ENCODE measurements around the gene MAP4K2. TPM values are rescaled to one million over a fixed set of nuclear protein-coding genes. Genes with fewer than 3 reads are reported as not detected.

MAP4K2 gene
- total and polyA plus RNA-seq, 9 of the 15 experiments (the other 6 are each of a cell fraction or from before 2014, with no cell fraction given) = 0.13 to 14.5 (median 7.3) TPM

DNA sequence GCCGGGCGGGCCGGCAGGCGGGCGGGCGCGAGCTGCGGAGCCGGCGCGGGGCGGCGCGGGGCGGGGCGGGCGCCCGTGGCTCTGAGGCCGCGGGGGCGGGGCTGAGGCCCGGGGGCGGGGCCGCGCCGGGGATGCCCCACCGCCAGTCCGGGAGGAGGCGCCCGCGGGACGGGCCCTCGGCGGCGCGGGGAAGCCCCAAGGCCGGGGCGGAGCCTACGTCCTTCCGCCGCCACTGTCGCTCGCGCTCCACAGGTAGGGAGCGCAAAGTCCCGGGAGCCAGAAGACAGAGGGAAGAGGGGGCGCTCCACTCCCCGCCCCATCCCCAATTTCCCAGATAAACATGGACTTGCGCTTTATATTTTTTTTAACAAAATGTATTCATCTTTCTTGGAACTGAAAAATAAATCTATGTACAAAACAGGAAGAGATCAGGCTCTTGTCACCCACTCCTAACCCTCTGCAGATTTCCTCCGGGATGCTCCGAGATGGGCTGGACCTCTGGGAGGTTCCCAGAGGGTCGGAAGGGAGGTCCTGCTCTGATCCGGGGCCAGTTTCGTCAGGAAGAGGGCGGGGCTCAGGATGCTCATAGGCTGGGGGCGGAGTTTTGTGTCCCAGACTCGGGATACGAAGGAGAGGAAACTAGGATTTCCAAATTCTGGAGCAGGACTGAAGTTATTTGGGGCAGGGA lies at the start of gene MAP4K2 (continued):
- TF ChIP-seq SP2 (IDR thresholded peaks at IDR 0.05; ENCODE audit: extremely low read depth, low read depth, low read length, poor library complexity, severe bottlenecking) = peak; percentile 11
- peak; percentile 34; the same call in 1 of the 2 replicates for TF ChIP-seq SIN3B (IDR thresholded peaks at IDR 0.05; ENCODE audit: low read depth)
- TF ChIP-seq MAFK (IDR thresholded peaks at IDR 0.05; ENCODE audit: low read length) = no peak
- no peak for TF ChIP-seq SREBF1 (IDR thresholded peaks at IDR 0.05; ENCODE audit: borderline replicate concordance, low read depth, low read length)
- TF ChIP-seq NR2C2 (CRISPR knock-in tag; IDR thresholded peaks at IDR 0.05) = no peak
- TF ChIP-seq NR2C2 (tag; IDR thresholded peaks at IDR 0.05) = peak; percentile 52
- no peak for TF ChIP-seq ZNF23 (CRISPR knock-in tag; IDR thresholded peaks at IDR 0.05)
- TF ChIP-seq HDGF (IDR thresholded peaks at IDR 0.05) = no peak
- no peak for TF ChIP-seq CBX5 (IDR thresholded peaks at IDR 0.05; ENCODE audit: borderline replicate concordance, low read depth)
- 0 out of 2 replicates have a peak, but pooled peaks have one; percentile 43 for TF ChIP-seq SMARCA5 (IDR thresholded peaks at IDR 0.05)
- peak; percentile 41 for TF ChIP-seq EP400 (IDR thresholded peaks at IDR 0.05)
- no peak for TF ChIP-seq ZNF75A (CRISPR knock-in tag; IDR thresholded peaks at IDR 0.05)
- TF ChIP-seq KAT7 (CRISPR knock-in tag; IDR thresholded peaks at IDR 0.05; ENCODE audit: borderline replicate concordance) = no peak
- no peak for TF ChIP-seq NFXL1 (CRISPR knock-in tag; IDR thresholded peaks at IDR 0.05)
- no peak for TF ChIP-seq STAT5A (IDR thresholded peaks at IDR 0.05; ENCODE audit: borderline replicate concordance, low read length)
- TF ChIP-seq, protein P1, sequence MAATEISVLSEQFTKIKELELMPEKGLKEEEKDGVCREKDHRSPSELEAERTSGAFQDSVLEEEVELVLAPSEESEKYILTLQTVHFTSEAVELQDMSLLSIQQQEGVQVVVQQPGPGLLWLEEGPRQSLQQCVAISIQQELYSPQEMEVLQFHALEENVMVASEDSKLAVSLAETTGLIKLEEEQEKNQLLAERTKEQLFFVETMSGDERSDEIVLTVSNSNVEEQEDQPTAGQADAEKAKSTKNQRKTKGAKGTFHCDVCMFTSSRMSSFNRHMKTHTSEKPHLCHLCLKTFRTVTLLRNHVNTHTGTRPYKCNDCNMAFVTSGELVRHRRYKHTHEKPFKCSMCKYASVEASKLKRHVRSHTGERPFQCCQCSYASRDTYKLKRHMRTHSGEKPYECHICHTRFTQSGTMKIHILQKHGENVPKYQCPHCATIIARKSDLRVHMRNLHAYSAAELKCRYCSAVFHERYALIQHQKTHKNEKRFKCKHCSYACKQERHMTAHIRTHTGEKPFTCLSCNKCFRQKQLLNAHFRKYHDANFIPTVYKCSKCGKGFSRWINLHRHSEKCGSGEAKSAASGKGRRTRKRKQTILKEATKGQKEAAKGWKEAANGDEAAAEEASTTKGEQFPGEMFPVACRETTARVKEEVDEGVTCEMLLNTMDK (IDR thresholded peaks at IDR 0.05; ENCODE audit: borderline replicate concordance, insufficient read depth, low read depth, low read length, poor library complexity, severe bottlenecking) = peak; percentile 42
- TF ChIP-seq, protein P2, sequence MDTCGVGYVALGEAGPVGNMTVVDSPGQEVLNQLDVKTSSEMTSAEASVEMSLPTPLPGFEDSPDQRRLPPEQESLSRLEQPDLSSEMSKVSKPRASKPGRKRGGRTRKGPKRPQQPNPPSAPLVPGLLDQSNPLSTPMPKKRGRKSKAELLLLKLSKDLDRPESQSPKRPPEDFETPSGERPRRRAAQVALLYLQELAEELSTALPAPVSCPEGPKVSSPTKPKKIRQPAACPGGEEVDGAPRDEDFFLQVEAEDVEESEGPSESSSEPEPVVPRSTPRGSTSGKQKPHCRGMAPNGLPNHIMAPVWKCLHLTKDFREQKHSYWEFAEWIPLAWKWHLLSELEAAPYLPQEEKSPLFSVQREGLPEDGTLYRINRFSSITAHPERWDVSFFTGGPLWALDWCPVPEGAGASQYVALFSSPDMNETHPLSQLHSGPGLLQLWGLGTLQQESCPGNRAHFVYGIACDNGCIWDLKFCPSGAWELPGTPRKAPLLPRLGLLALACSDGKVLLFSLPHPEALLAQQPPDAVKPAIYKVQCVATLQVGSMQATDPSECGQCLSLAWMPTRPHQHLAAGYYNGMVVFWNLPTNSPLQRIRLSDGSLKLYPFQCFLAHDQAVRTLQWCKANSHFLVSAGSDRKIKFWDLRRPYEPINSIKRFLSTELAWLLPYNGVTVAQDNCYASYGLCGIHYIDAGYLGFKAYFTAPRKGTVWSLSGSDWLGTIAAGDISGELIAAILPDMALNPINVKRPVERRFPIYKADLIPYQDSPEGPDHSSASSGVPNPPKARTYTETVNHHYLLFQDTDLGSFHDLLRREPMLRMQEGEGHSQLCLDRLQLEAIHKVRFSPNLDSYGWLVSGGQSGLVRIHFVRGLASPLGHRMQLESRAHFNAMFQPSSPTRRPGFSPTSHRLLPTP (IDR thresholded peaks at IDR 0.05; ENCODE audit: borderline replicate concordance, extremely low read depth, insufficient read length) = no peak
- peak; percentile 56; the same call in 1 of the 2 replicates for TF ChIP-seq SUPT5H (IDR thresholded peaks at IDR 0.05)
- TF ChIP-seq, protein P3, sequence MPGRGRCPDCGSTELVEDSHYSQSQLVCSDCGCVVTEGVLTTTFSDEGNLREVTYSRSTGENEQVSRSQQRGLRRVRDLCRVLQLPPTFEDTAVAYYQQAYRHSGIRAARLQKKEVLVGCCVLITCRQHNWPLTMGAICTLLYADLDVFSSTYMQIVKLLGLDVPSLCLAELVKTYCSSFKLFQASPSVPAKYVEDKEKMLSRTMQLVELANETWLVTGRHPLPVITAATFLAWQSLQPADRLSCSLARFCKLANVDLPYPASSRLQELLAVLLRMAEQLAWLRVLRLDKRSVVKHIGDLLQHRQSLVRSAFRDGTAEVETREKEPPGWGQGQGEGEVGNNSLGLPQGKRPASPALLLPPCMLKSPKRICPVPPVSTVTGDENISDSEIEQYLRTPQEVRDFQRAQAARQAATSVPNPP (IDR thresholded peaks at IDR 0.05; ENCODE audit: borderline replicate concordance, insufficient read depth, insufficient read length) = no peak
- TF ChIP-seq RB1 (IDR thresholded peaks at IDR 0.05; ENCODE audit: low read depth) = peak; percentile 28; the same call in 1 of the 2 replicates
- 0 out of 2 replicates have a peak, but pooled peaks have one; percentile 10 for TF ChIP-seq ARID1B (IDR thresholded peaks at IDR 0.05)
- peak; percentile 52; the same call in 1 of the 2 replicates for TF ChIP-seq SP1 (CRISPR knock-in tag; IDR thresholded peaks at IDR 0.05)
- TF ChIP-seq EWSR1 (IDR thresholded peaks at IDR 0.05; ENCODE audit: borderline replicate concordance, low read depth, partially characterized antibody) = no peak
- 0 out of 2 replicates have a peak, but pooled peaks have one; percentile 21 for TF ChIP-seq ETV5 (CRISPR knock-in tag; IDR thresholded peaks at IDR 0.05; ENCODE audit: low read depth)

Data from K562 (cell line).